Activated CD4-positive, alpha-beta memory T cell treated with anti-CD3 and anti-CD28 coated beads, Interleukin-2, amount 10 ng/mL, durations not matched to agents 7 days and 5 days (primary cell): Measurements from ENCODE around the gene RSPH4A. TPM values are rescaled to one million over a fixed set of nuclear protein-coding genes. Genes with fewer than 3 reads are reported as not detected.
A peak's percentile ranks its signal among the peaks of the same experiment; 100 is the strongest.
"Not testable (repeated sequence)": the region's sequence is repeated elsewhere in the genome, so short reads cannot be mapped to it uniquely, and the experiment has no call there.

Experiments used
- CTCF ChIA-PET: fragments of 350-600 bp; sonication (Branson Sonifier 250); formaldehyde crosslinking; loops from one replicate; lab custom pipeline; 2021; ENCODE audit warnings: antibody characterized with exemption, inconsistent platforms; lab: Charles Lee
- POLR2A ChIA-PET: fragments of 350-600 bp; sonication (Branson Sonifier 250); formaldehyde crosslinking; loops from one replicate; lab custom pipeline; 2021; ENCODE audit warnings: antibody characterized with exemption; lab: Charles Lee
- DNase-seq: peaks from one replicate; pipeline ENCODE4 v3.0.0-alpha.2; 2020
- H3K27ac Mint-ChIP-seq: one replicate; pipeline ENCODE4 v1.8.0; 2021; ENCODE audit warnings: mild to moderate bottlenecking, mixed read lengths
- H3K27me3 Mint-ChIP-seq: one replicate; pipeline ENCODE4 v1.8.0; 2021; ENCODE audit warnings: mixed read lengths
- H3K36me3 Mint-ChIP-seq: one replicate; pipeline ENCODE4 v1.8.0; 2021; ENCODE audit warnings: low read depth, mixed read lengths
- H3K4me1 Mint-ChIP-seq: one replicate; pipeline ENCODE4 v1.8.0; 2021; ENCODE audit warnings: mixed read lengths
- H3K4me3 Mint-ChIP-seq: one replicate; pipeline ENCODE4 v1.8.0; 2021; ENCODE audit warnings: mild to moderate bottlenecking, mixed read lengths
- H3K9me3 Mint-ChIP-seq: one replicate; pipeline ENCODE4 v1.8.0; 2021; ENCODE audit warnings: mixed read lengths
- total RNA-seq, 2 experiments: library from RNA; stranded (reverse); gene quantifications; one replicate each; pipeline ENCODE4 v1.2.3, GENCODE V29; 2021

Gene RSPH4A
- total RNA-seq, 2 experiments from 2014 or later = 0.10 to 0.15 TPM

GRCh38 chr6:116586276-116586675 lies 30.0 kb upstream of the RSPH4A start:
- ChIA-PET CTCF (no interaction called here), POLR2A (no interaction called here)
- no peak for DNase-seq
- peaks cover 36% of the 10 kb centered on the region for H3K36me3 Mint-ChIP-seq
- H3K27me3 Mint-ChIP-seq = no peaks in the 10 kb centered on the region
- no peak overlapping the region for H3K4me3 Mint-ChIP-seq
- H3K4me1 Mint-ChIP-seq = no peaks in the 10 kb centered on the region
- H3K27ac Mint-ChIP-seq = no peak overlapping the region
- H3K9me3 Mint-ChIP-seq = no peaks in the 10 kb centered on the region

- DNase-seq = no peak
- ChIA-PET CTCF (no interaction called here), POLR2A (no interaction called here)
- no peaks in the 10 kb centered on the region for H3K27me3 Mint-ChIP-seq
- H3K36me3 Mint-ChIP-seq = peaks cover 35% of the 10 kb centered on the region
- H3K9me3 Mint-ChIP-seq = no peaks in the 10 kb centered on the region
- H3K4me3 Mint-ChIP-seq = no peak overlapping the region
- H3K4me1 Mint-ChIP-seq = no peaks in the 10 kb centered on the region
- no peak overlapping the region for H3K27ac Mint-ChIP-seq
Measured at GRCh38 chr6:116586738-116587137, 29.5 kb upstream of the RSPH4A start.

- H3K4me3 Mint-ChIP-seq = no peak overlapping the region
- H3K4me1 Mint-ChIP-seq = no peaks in the 10 kb centered on the region
- peaks cover 34% of the 10 kb centered on the region for H3K36me3 Mint-ChIP-seq
- no peaks in the 10 kb centered on the region for H3K9me3 Mint-ChIP-seq
- no peaks in the 10 kb centered on the region for H3K27me3 Mint-ChIP-seq
- ChIA-PET CTCF (no interaction called here), POLR2A (interaction anchor here (0.5 kb wide), 1 partner anchor 19 kb away, joined by 4 read pairs; no protein-coding TSS in a partner anchor)
- no peak overlapping the region for H3K27ac Mint-ChIP-seq
- no peak for DNase-seq
Measured at GRCh38 chr6:116595247-116595646, 21.0 kb upstream of the RSPH4A start.

- Mint-ChIP-seq H3K27ac (no peak overlapping the region), H3K4me3 (no peak overlapping the region), H3K27me3 (no peaks in the 10 kb centered on the region), H3K9me3 (no peaks in the 10 kb centered on the region), H3K4me1 (no peaks in the 10 kb centered on the region), H3K36me3 (peaks cover 32% of the 10 kb centered on the region)
- DNase-seq = no peak
- ChIA-PET CTCF (no interaction called here), POLR2A (interaction anchor here (0.8 kb wide), 1 partner anchor 18 kb away, joined by 3 read pairs; no protein-coding TSS in a partner anchor)
Measured at GRCh38 chr6:116596815-116597214, 19.5 kb upstream of the RSPH4A start.

- H3K27ac Mint-ChIP-seq, POLR2A ChIA-PET, DNase-seq, H3K4me3 Mint-ChIP-seq, H3K4me1 Mint-ChIP-seq, H3K9me3 Mint-ChIP-seq, H3K27me3 Mint-ChIP-seq, H3K36me3 Mint-ChIP-seq, CTCF ChIA-PET: not testable (repeated sequence)
Measured at GRCh38 chr6:116603916-116604315, 12.4 kb upstream of the RSPH4A start.

GRCh38 chr6:116604868-116605267 lies 11.4 kb upstream of the RSPH4A start:
- CTCF ChIA-PET, H3K4me3 Mint-ChIP-seq, H3K4me1 Mint-ChIP-seq, H3K36me3 Mint-ChIP-seq, H3K9me3 Mint-ChIP-seq, H3K27ac Mint-ChIP-seq, POLR2A ChIA-PET, DNase-seq, H3K27me3 Mint-ChIP-seq: not testable (repeated sequence)

- Mint-ChIP-seq H3K4me1 (no peaks in the 10 kb centered on the region), H3K27me3 (peaks cover 4% of the 10 kb centered on the region), H3K4me3 (no peak overlapping the region), H3K9me3 (peaks cover 7% of the 10 kb centered on the region), H3K36me3 (peaks cover 6% of the 10 kb centered on the region), H3K27ac (no peak overlapping the region)
- CTCF ChIA-PET = no interaction called here
- no peak for DNase-seq
- POLR2A ChIA-PET = no interaction called here
Measured at GRCh38 chr6:116605935-116606334, 10.3 kb upstream of the RSPH4A start.

- peaks cover 22% of the 10 kb centered on the region for H3K27me3 Mint-ChIP-seq
- POLR2A ChIA-PET = no interaction called here
Measured at GRCh38 chr6:116611056-116611455, 5.2 kb upstream of the RSPH4A start.

GRCh38 chr6:116616737-116617053 lies 416 bp downstream of the RSPH4A start:
- Mint-ChIP-seq H3K36me3 (no peaks in the 10 kb centered on the region), H3K27ac (no peak overlapping the region), H3K4me1 (peaks cover 13% of the 10 kb centered on the region), H3K9me3 (no peaks in the 10 kb centered on the region), H3K27me3 (peaks cover 35% of the 10 kb centered on the region), H3K4me3 (peak overlapping the region; percentile 79)
- POLR2A ChIA-PET = no interaction called here
- CTCF ChIA-PET = interaction anchor here (1.4 to 2.0 kb wide), 2 partner anchors 55 to 63 kb away, joined by 3 to 5 read pairs; partner anchors contain the start of gene CALHM4
- no peak for DNase-seq

More at GRCh38 chr6:116611056-116611455, 5.2 kb upstream of the RSPH4A start:
- Mint-ChIP-seq H3K4me1 (peaks cover 3% of the 10 kb centered on the region), H3K9me3 (no peaks in the 10 kb centered on the region), H3K36me3 (no peaks in the 10 kb centered on the region), H3K27ac (no peak overlapping the region), H3K4me3 (no peak overlapping the region)
- CTCF ChIA-PET = no interaction called here
- DNase-seq = no peak

- Mint-ChIP-seq H3K27ac (no peak overlapping the region), H3K36me3 (no peaks in the 10 kb centered on the region), H3K9me3 (no peaks in the 10 kb centered on the region), H3K4me1 (no peaks in the 10 kb centered on the region), H3K27me3 (peaks cover 2% of the 10 kb centered on the region), H3K4me3 (no peak overlapping the region)
- ChIA-PET POLR2A (interaction anchor here (0.9 kb wide), 1 partner anchor 54 kb away, joined by 3 read pairs; no protein-coding TSS in a partner anchor), CTCF (interaction anchor here (1.2 to 1.3 kb wide), 2 partner anchors 9 to 21 kb away, joined by 3 to 5 read pairs; no protein-coding TSS in a partner anchor)
- no peak for DNase-seq
Measured at GRCh38 chr6:116624036-116624805, 7.9 kb downstream of the RSPH4A start.

- no peaks in the 10 kb centered on the region for H3K36me3 Mint-ChIP-seq
- peaks cover 2% of the 10 kb centered on the region for H3K27me3 Mint-ChIP-seq
- peaks cover 2% of the 10 kb centered on the region for H3K4me1 Mint-ChIP-seq
- no peak overlapping the region for H3K27ac Mint-ChIP-seq
- DNase-seq = no peak
- H3K9me3 Mint-ChIP-seq = no peaks in the 10 kb centered on the region
- no peak overlapping the region for H3K4me3 Mint-ChIP-seq
- CTCF ChIA-PET = no interaction called here
- POLR2A ChIA-PET = no interaction called here
Measured at GRCh38 chr6:116625872-116626271, 9.6 kb downstream of the RSPH4A start.

- H3K4me3 Mint-ChIP-seq = no peak overlapping the region
- H3K4me1 Mint-ChIP-seq = peaks cover 2% of the 10 kb centered on the region
- H3K27me3 Mint-ChIP-seq = no peaks in the 10 kb centered on the region
- ChIA-PET CTCF (interaction anchor here (1.9 kb wide), 1 partner anchor 342 kb away, joined by 6 read pairs; no protein-coding TSS in a partner anchor), POLR2A (interaction anchor here (1.6 kb wide), 1 partner anchor 57 kb away, joined by 4 read pairs; no protein-coding TSS in a partner anchor)
- no peaks in the 10 kb centered on the region for H3K9me3 Mint-ChIP-seq
- no peak for DNase-seq
- H3K27ac Mint-ChIP-seq = no peak overlapping the region
- H3K36me3 Mint-ChIP-seq = peaks cover 16% of the 10 kb centered on the region
Measured at GRCh38 chr6:116629563-116629981, 13.3 kb downstream of the RSPH4A start.

GRCh38 chr6:116631379-116631990 lies 15.2 kb downstream of the RSPH4A start:
- no peak for DNase-seq
- Mint-ChIP-seq H3K27ac (no peak overlapping the region), H3K27me3 (no peaks in the 10 kb centered on the region), H3K36me3 (peaks cover 21% of the 10 kb centered on the region), H3K9me3 (no peaks in the 10 kb centered on the region), H3K4me1 (peaks cover 2% of the 10 kb centered on the region), H3K4me3 (no peak overlapping the region)
- POLR2A ChIA-PET = no interaction called here
- CTCF ChIA-PET = interaction anchor here (1.9 kb wide), 1 partner anchor 344 kb away, joined by 6 read pairs; no protein-coding TSS in a partner anchor
